Measurements from ENCODE around the gene EFTUD2.

- TF ChIP-seq CEBPB (IDR thresholded peaks at IDR 0.05; ENCODE audit: low read depth) (no peak), RAD21 (IDR thresholded peaks at IDR 0.05; ENCODE audit: low read depth) (no peak), EZH2 (IDR thresholded peaks at IDR 0.05) (no peak), CTCF (IDR thresholded peaks at IDR 0.05 in 2 of 3, conservative IDR thresholded peaks at IDR 0.05 in 1 of 3; ENCODE audit: borderline replicate concordance in 1 of 3, insufficient read depth in 1 of 3, low read depth in 2 of 3, low read length in 2 of 3) (no peak), POLR2AphosphoS5 (IDR thresholded peaks at IDR 0.05; ENCODE audit: low read depth, low read length) (no peak), ZNF274 (IDR thresholded peaks at IDR 0.05; ENCODE audit: low read depth, low read length) (no peak), SIN3A (IDR thresholded peaks at IDR 0.05; ENCODE audit: low read depth) (no peak), JUND (IDR thresholded peaks at IDR 0.05) (no peak), EZH2phosphoT487 (IDR thresholded peaks at IDR 0.05; ENCODE audit: borderline replicate concordance) (no peak), MAX (IDR thresholded peaks at IDR 0.05) (no peak), ZFX (IDR thresholded peaks at IDR 0.05) (no peak)
Measured at GRCh38 chr17:44801880-44802279, 97.4 kb downstream of the EFTUD2 start.
